Smooth muscle cell (in vitro differentiated cells): ENCODE data around the gene IRF2BP2. TPM values are rescaled to one million over a fixed set of nuclear protein-coding genes. Genes with fewer than 3 reads are reported as not detected.

ENCODE experiments used
- DNase-seq: peaks from one replicate; lab custom pipeline; 2025; ENCODE audit not compliant: unreplicated experiment; lab: John Stamatoyannopoulos, UW
- H2AFZ ChIP-seq: fragments of 200-600 bp; sonication (generic); 2 replicates; pipeline ENCODE4 v1.6.0; 2016; ENCODE audit warnings: antibody characterized with exemption, low read depth, mild to moderate bottlenecking
- H3F3A ChIP-seq: fragments of 200-600 bp; sonication (generic); 2 replicates; pipeline ENCODE4 v1.6.0; 2017; ENCODE audit warnings: antibody characterized with exemption, low read depth
- H3K27ac ChIP-seq: fragments of 200-600 bp; sonication (generic); 2 replicates; pipeline ENCODE4 v1.5.1; 2016; ENCODE audit warnings: low read depth, mild to moderate bottlenecking
- H3K27me3 ChIP-seq: fragments of 200-600 bp; sonication (generic); 2 replicates; pipeline ENCODE4 v1.6.1; 2016; ENCODE audit warnings: low read depth, mild to moderate bottlenecking
- H3K36me3 ChIP-seq: fragments of 200-600 bp; sonication (generic); 2 replicates; pipeline ENCODE4 v1.5.1; 2016; ENCODE audit warnings: low read depth
- H3K4me1 ChIP-seq: fragments of 200-600 bp; sonication (generic); 2 replicates; pipeline ENCODE4 v1.5.1; 2016; ENCODE audit warnings: low read depth
- H3K4me2 ChIP-seq: fragments of 200-600 bp; sonication (generic); 2 replicates; pipeline ENCODE4 v1.6.0; 2016; ENCODE audit warnings: mild to moderate bottlenecking
- H3K4me3 ChIP-seq: fragments of 200-600 bp; sonication (generic); 2 replicates; pipeline ENCODE4 v1.5.1; 2016; ENCODE audit warnings: mild to moderate bottlenecking
- H3K79me2 ChIP-seq: fragments of 200-600 bp; sonication (generic); 2 replicates; pipeline ENCODE4 v1.6.0; 2016; ENCODE audit warnings: low read depth, mild to moderate bottlenecking
- H3K9ac ChIP-seq: fragments of 200-600 bp; sonication (generic); 2 replicates; pipeline ENCODE4 v1.6.0; 2016; ENCODE audit warnings: low read depth
- H3K9me3 ChIP-seq: fragments of 200-600 bp; sonication (generic); replicated peaks from 2 replicates; pipeline ENCODE4 v1.5.1; 2016; ENCODE audit warnings: low read depth
- H4K20me1 ChIP-seq: fragments of 200-600 bp; sonication (generic); 2 replicates; pipeline ENCODE4 v1.6.0; 2016; ENCODE audit warnings: low read depth
- CTCF ChIP-seq: fragments of 200-600 bp; sonication (generic); IDR thresholded peaks from 2 replicates; pipeline ENCODE4 v1.5.1; 2017; ENCODE audit warnings: borderline replicate concordance, mild to moderate bottlenecking, antibody characterized with exemption; ENCODE audit not compliant: insufficient read depth, poor library complexity, severe bottlenecking
- WGBS: methylation state at CpG from one replicate; pipeline ENCODE4 v1.1.7; 2016; ENCODE audit warnings: low lambda C conversion rate; 5-methylcytosine and 5-hydroxymethylcytosine counted together
- polyA plus RNA-seq: library from polyadenylated mRNA; unstranded; fragments of >200 nt; fragmentation: Nextera tagmentation; extraction: Ambion mirVana; gene quantifications from 2 replicates; pipeline ENCODE4 v1.2.1, GENCODE V29; 2016
- total RNA-seq: library from RNA; depleted of rRNA; stranded (reverse); fragments of >200 nt; gene quantifications from 2 replicates; pipeline ENCODE4 v1.2.3, GENCODE V29; 2014

IRF2BP2 gene
- total and polyA plus RNA-seq, 2 experiments from 2014 or later: 40.3 to 89.5 TPM

- H3K4me3 ChIP-seq: peak overlapping the region; percentile 82
- H3K36me3 ChIP-seq: no peaks in the 10 kb centered on the region
- no peak for DNase-seq
- 32% methylated on average over 10 of the region's 10 CpGs for WGBS
- no peaks in the 10 kb centered on the region for H3K27me3 ChIP-seq
- H3K79me2 ChIP-seq: peaks cover 46% of the 10 kb centered on the region
- peaks cover 58% of the 10 kb centered on the region for H3K4me1 ChIP-seq
- H3K27ac ChIP-seq: peak overlapping the region; percentile 97
- H3K9ac ChIP-seq: peak overlapping the region; percentile 90
- H3K9me3 ChIP-seq: no peaks in the 10 kb centered on the region
- H2AFZ ChIP-seq: no peak overlapping the region
- H4K20me1 ChIP-seq: peaks cover 23% of the 10 kb centered on the region
- no peak for TF ChIP-seq CTCF
- H3K4me2 ChIP-seq: peak overlapping the region; percentile 99
- peaks cover 48% of the 10 kb centered on the region for H3F3A ChIP-seq
Measured at GRCh38 chr1:234601301-234602017, 8.5 kb downstream of the IRF2BP2 start.

GRCh38 chr1:234600418-234601281, 9.3 kb downstream of the IRF2BP2 start:
- H4K20me1 ChIP-seq: peaks cover 15% of the 10 kb centered on the region
- H3K4me3 ChIP-seq: peak overlapping the region; percentile 82
- no peaks in the 10 kb centered on the region for H3K9me3 ChIP-seq
- peak overlapping the region; percentile 97 for H3K27ac ChIP-seq
- no peak for DNase-seq
- no peaks in the 10 kb centered on the region for H3K36me3 ChIP-seq
- 8% methylated on average over 11 of the region's 11 CpGs for WGBS
- H3K9ac ChIP-seq: peak overlapping the region; percentile 60
- H3K79me2 ChIP-seq: peaks cover 38% of the 10 kb centered on the region
- H3K4me2 ChIP-seq: peak overlapping the region; percentile 99
- peaks cover 56% of the 10 kb centered on the region for H3K4me1 ChIP-seq
- no peak overlapping the region for H2AFZ ChIP-seq
- H3F3A ChIP-seq: peaks cover 42% of the 10 kb centered on the region
- no peak for TF ChIP-seq CTCF
- no peaks in the 10 kb centered on the region for H3K27me3 ChIP-seq

- Histone ChIP-seq H3K9me3 (no peaks in the 10 kb centered on the region), H3K4me2 (peak overlapping the region; percentile 99), H3F3A (peaks cover 37% of the 10 kb centered on the region), H4K20me1 (peaks cover 7% of the 10 kb centered on the region), H3K27me3 (no peaks in the 10 kb centered on the region), H3K36me3 (no peaks in the 10 kb centered on the region), H2AFZ (no peak overlapping the region), H3K4me3 (peak overlapping the region; percentile 82), H3K27ac (peak overlapping the region; percentile 97), H3K4me1 (peaks cover 56% of the 10 kb centered on the region), H3K9ac (peak overlapping the region; percentile 60), H3K79me2 (peaks cover 29% of the 10 kb centered on the region)
- TF ChIP-seq CTCF: no peak
- under 1% methylated on average over 69 of the region's 87 CpGs for WGBS
- DNase-seq: peak; percentile 53
Measured at GRCh38 chr1:234599617-234600417, 10.2 kb downstream of the IRF2BP2 start.
